Gastroesophageal sphincter (tissue), 3 donors: Measurements from ENCODE around the gene HSPA1B.

Experiments
- CTCF ChIP-seq, 4 experiments: fragments of 200-600 bp in 2 of 4; fragments of 450-650 bp in 2 of 4; sonication (generic) in 1 of 4; IDR thresholded peaks; one replicate each; pipeline ENCODE4 v1.5.1; 2017 to 2019; ENCODE audit warnings: antibody characterized with exemption in 4 of 4, mild to moderate bottlenecking in 2 of 4, moderate library complexity in 2 of 4
- EP300 ChIP-seq: sonication (generic); formaldehyde crosslinking; IDR thresholded peaks from one replicate; pipeline ENCODE4 v1.6.1; 2017; ENCODE audit warnings: antibody characterized with exemption, mild to moderate bottlenecking

DNA sequence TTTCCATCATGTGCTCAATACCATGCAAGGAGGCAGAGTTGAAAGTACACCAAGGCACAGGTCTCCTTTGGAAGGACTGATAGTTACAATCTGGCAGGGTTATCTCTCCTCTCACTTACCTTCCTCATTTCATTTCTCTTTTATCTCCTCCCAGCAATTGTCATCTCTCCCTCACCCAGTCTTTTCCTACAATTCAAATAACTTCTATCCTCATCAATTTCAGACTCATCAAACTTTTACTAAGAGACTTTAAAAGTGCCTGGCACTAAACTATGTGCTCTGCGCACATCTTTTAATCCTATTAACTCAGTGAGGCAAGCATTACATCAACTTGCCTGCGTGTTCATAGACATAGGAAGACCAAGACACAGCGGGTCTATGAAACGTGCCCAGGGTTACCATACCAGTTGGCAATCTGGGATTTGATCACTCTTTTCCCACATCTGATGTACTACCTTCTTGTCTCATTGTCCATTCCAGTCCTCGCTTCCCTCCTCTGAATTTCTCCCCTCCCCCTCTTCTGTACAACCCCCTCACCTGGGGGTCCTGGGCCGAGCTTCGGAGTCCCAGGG lies 33.2 kb upstream of the HSPA1B start:
- TF ChIP-seq EP300 (no peak), CTCF (IDR thresholded peaks at IDR 0.05) (no peak)
